CD4-positive, alpha-beta T cell (primary cell): Measurements from ENCODE around the gene CASP9. TPM values are rescaled to one million over a fixed set of nuclear protein-coding genes. Genes with fewer than 3 reads are reported as not detected.

Experiments
- ATAC-seq: fragments of 200-7000 bp; cut with Tn5 transposase; one replicate; pipeline ENCODE4 v1.10.0; 2022; ENCODE audit warnings: mild to moderate bottlenecking; ENCODE audit not compliant: poor library complexity
- CTCF ChIA-PET: fragments of 350-600 bp; sonication (Branson Sonifier 250); formaldehyde crosslinking; loops from one replicate; lab custom pipeline; 2021; ENCODE audit warnings: antibody characterized with exemption, inconsistent platforms; lab: Charles Lee
- POLR2A ChIA-PET: fragments of 350-600 bp; sonication (Branson Sonifier 250); formaldehyde crosslinking; loops from one replicate; lab custom pipeline; 2021; ENCODE audit warnings: antibody characterized with exemption, inconsistent platforms; lab: Charles Lee
- DNase-seq, 14 experiments: peaks; one replicate each; pipeline ENCODE4 v3.0.0-alpha.2; 2013 to 2020; ENCODE audit warnings: mixed read lengths in 2 of 14
- H3K27ac ChIP-seq, 2 donors: one replicate each; pipeline versions ENCODE4 v1.5.1 to v1.7.0; 2013; ENCODE audit warnings: low read length in 2 of 2, low read depth in 1 of 2, mild to moderate bottlenecking in 1 of 2
- H3K27me3 ChIP-seq, 2 experiments: 1 replicate in 1 of 2; 2 replicates in 1 of 2; pipeline versions ENCODE4 v1.6.1 to v1.7.0; 2013; ENCODE audit warnings: low read length in 2 of 2, control low read depth in 1 of 2, mild to moderate bottlenecking in 1 of 2, moderate library complexity in 1 of 2; ENCODE audit not compliant: insufficient read depth in 2 of 2, control insufficient read depth in 1 of 2
- H3K36me3 ChIP-seq: one replicate; pipeline ENCODE4 v1.6.1; 2013; ENCODE audit warnings: low read length, control low read depth; ENCODE audit not compliant: insufficient read depth
- H3K4me1 ChIP-seq: one replicate; pipeline ENCODE4 v1.6.1; 2013; ENCODE audit warnings: low read length, control low read depth; ENCODE audit not compliant: insufficient read depth
- H3K4me3 ChIP-seq: one replicate; pipeline ENCODE4 v1.5.1; 2013; ENCODE audit warnings: mild to moderate bottlenecking, low read length, moderate library complexity
- H3K9me3 ChIP-seq, 2 experiments: 1 replicate in 1 of 2; 2 replicates in 1 of 2; pipeline versions ENCODE4 v1.6.1 to v1.7.0; 2013; ENCODE audit warnings: low read length in 2 of 2, mild to moderate bottlenecking in 2 of 2, control low read depth in 1 of 2, moderate library complexity in 1 of 2; ENCODE audit not compliant: control insufficient read depth in 1 of 2, insufficient read depth in 1 of 2
- H3K27ac Mint-ChIP-seq: one replicate; pipeline ENCODE4 v1.8.0; 2020; ENCODE audit warnings: mixed read lengths
- H3K27me3 Mint-ChIP-seq: one replicate; pipeline ENCODE4 v1.8.0; 2021; ENCODE audit warnings: mixed read lengths
- H3K36me3 Mint-ChIP-seq: one replicate; pipeline ENCODE4 v1.8.0; 2021; ENCODE audit warnings: low read depth, mixed read lengths
- H3K4me1 Mint-ChIP-seq: one replicate; pipeline ENCODE4 v1.8.0; 2021; ENCODE audit warnings: low read depth, mixed read lengths
- H3K4me3 Mint-ChIP-seq: one replicate; pipeline ENCODE4 v1.8.0; 2020; ENCODE audit warnings: mild to moderate bottlenecking, mixed read lengths
- H3K9me3 Mint-ChIP-seq: one replicate; pipeline ENCODE4 v1.8.0; 2020; ENCODE audit warnings: mixed read lengths
- CTCF ChIP-seq: fragments of 200-600 bp; IDR thresholded peaks from one replicate; pipeline ENCODE4 v1.8.0; 2022; ENCODE audit warnings: antibody characterized with exemption, mild to moderate bottlenecking
- intact Hi-C, 2 experiments: fragments of 100-400 bp; cut with DNase I in 1 of 2; cut with micrococcal nuclease in 1 of 2; formaldehyde crosslinking; loops; one replicate each; pipeline versions ENCODE4 v1.15.1 to v1.9.0; 2023 to 2025; cut with DNase I, micrococcal nuclease
- total RNA-seq, 174 experiments: library from RNA in 2 of 174; stranded (reverse) in 2 of 174; gene quantifications; one replicate each; pipeline ENCODE4 v1.2.3 and lab custom pipeline; 2021 to 2026

The CASP9 gene
- total RNA-seq, 2 experiments from 2014 or later: 15.7 to 18.0 TPM

- Mint-ChIP-seq H3K27ac (peak overlapping the region; percentile 28), H3K4me3 (no peak overlapping the region), H3K36me3 (peaks cover 83% of the 10 kb centered on the region), H3K27me3 (no peaks in the 10 kb centered on the region), H3K9me3 (no peaks in the 10 kb centered on the region), H3K4me1 (peaks cover 4% of the 10 kb centered on the region)
- no peak for DNase-seq
- no peaks in the 10 kb centered on the region for H3K4me1 ChIP-seq
- intact Hi-C loops: no loop called here
- H3K4me3 ChIP-seq: no peak overlapping the region
- peaks cover 70% of the 10 kb centered on the region for H3K36me3 ChIP-seq
- no peak overlapping the region for H3K27ac ChIP-seq
- POLR2A ChIA-PET: no interaction called here
- CTCF ChIA-PET: no interaction called here
- no peak for TF ChIP-seq CTCF
- ATAC-seq: no peak
- no peaks in the 10 kb centered on the region for H3K27me3 ChIP-seq
- no peaks in the 10 kb centered on the region for H3K9me3 ChIP-seq
These were observed 19.2 kb upstream of the CASP9 start for GRCh38 chr1:15543251-15543588.

- Histone ChIP-seq H3K4me3 (no peak overlapping the region), H3K27ac (no peak overlapping the region), H3K9me3 (no peaks in the 10 kb centered on the region), H3K4me1 (no peaks in the 10 kb centered on the region), H3K36me3 (peaks cover 69% of the 10 kb centered on the region), H3K27me3 (no peaks in the 10 kb centered on the region)
- POLR2A ChIA-PET: no interaction called here
- no peak for DNase-seq
- ATAC-seq: no peak
- intact Hi-C loops: no loop called here
- Mint-ChIP-seq H3K27ac (no peak overlapping the region), H3K4me3 (no peak overlapping the region), H3K27me3 (no peaks in the 10 kb centered on the region), H3K4me1 (peaks cover 4% of the 10 kb centered on the region), H3K9me3 (no peaks in the 10 kb centered on the region), H3K36me3 (peaks cover 81% of the 10 kb centered on the region)
- CTCF ChIA-PET: no interaction called here
- TF ChIP-seq CTCF: no peak
These were observed 18.6 kb upstream of the CASP9 start for GRCh38 chr1:15542388-15543250.

GRCh38 chr1:15541231-15541792 lies 17.3 kb upstream of the CASP9 start:
- peaks cover 67% of the 10 kb centered on the region for H3K36me3 ChIP-seq
- no peak overlapping the region for H3K4me3 ChIP-seq
- no peak overlapping the region for H3K4me3 Mint-ChIP-seq
- ChIA-PET CTCF (no interaction called here), POLR2A (no interaction called here)
- H3K27me3 Mint-ChIP-seq: no peaks in the 10 kb centered on the region
- no peaks in the 10 kb centered on the region for H3K27me3 ChIP-seq
- H3K27ac ChIP-seq: no peak overlapping the region
- no peak overlapping the region for H3K27ac Mint-ChIP-seq
- no peak for TF ChIP-seq CTCF
- peaks cover 4% of the 10 kb centered on the region for H3K4me1 Mint-ChIP-seq
- ATAC-seq (no peak), DNase-seq (no peak)
- H3K9me3 Mint-ChIP-seq: no peaks in the 10 kb centered on the region
- H3K4me1 ChIP-seq: no peaks in the 10 kb centered on the region
- H3K9me3 ChIP-seq: no peaks in the 10 kb centered on the region
- intact Hi-C loops: no loop called here
- peaks cover 84% of the 10 kb centered on the region for H3K36me3 Mint-ChIP-seq
